Measurements from ENCODE around the gene BLOC1S3.

Gene BLOC1S3

GRCh38 chr19:45162608-45163143, 15.9 kb upstream of the BLOC1S3 start:
- DNase-seq = no peak

GRCh38 chr19:45163156-45163555, 15.4 kb upstream of the BLOC1S3 start:
- DNase-seq = no peak

GRCh38 chr19:45163751-45164460, 14.7 kb upstream of the BLOC1S3 start:
- DNase-seq = no peak

GRCh38 chr19:45164577-45165335, 13.8 kb upstream of the BLOC1S3 start:
- peak; percentile 75 for DNase-seq

- no peak for DNase-seq
These were observed 11.8 kb upstream of the BLOC1S3 start for GRCh38 chr19:45166723-45167252.

GRCh38 chr19:45168767-45169351, 9.7 kb upstream of the BLOC1S3 start:
- peak; percentile 14 for DNase-seq

GRCh38 chr19:45169602-45170001, 9.0 kb upstream of the BLOC1S3 start:
- DNase-seq = no peak

GRCh38 chr19:45170146-45171106, 8.2 kb upstream of the BLOC1S3 start:
- DNase-seq = no peak

GRCh38 chr19:45171211-45171623, 7.4 kb upstream of the BLOC1S3 start:
- DNase-seq = peak; percentile 86

GRCh38 chr19:45172173-45172572, 6.4 kb upstream of the BLOC1S3 start:
- peak; percentile 61 for DNase-seq

GRCh38 chr19:45172611-45173208, 5.9 kb upstream of the BLOC1S3 start:
- DNase-seq = no peak

- no peak for DNase-seq
These were observed 4.8 kb upstream of the BLOC1S3 start for GRCh38 chr19:45173816-45174215.

GRCh38 chr19:45175515-45176345, 2.9 kb upstream of the BLOC1S3 start:
- no peak for DNase-seq

GRCh38 chr19:45177817-45178261, 745 bp upstream of the BLOC1S3 start, which contains the start of gene TRAPPC6A:
TRAPPC6A (minus strand) TSS chr19:45178237; CDS start chr19:45178218, 19 bp downstream.
- no peak for DNase-seq

- peak; percentile 26 for DNase-seq
These were observed 698 bp downstream of the BLOC1S3 start for GRCh38 chr19:45179072-45179891.

GRCh38 chr19:45179892-45180370, 1.3 kb downstream of the BLOC1S3 start:
- no peak for DNase-seq

- DNase-seq = no peak
These were observed 2.4 kb downstream of the BLOC1S3 start for GRCh38 chr19:45180936-45181335.

- no peak for DNase-seq
These were observed 4.2 kb downstream of the BLOC1S3 start for GRCh38 chr19:45182758-45183157.

- no peak for DNase-seq
These were observed 5.5 kb downstream of the BLOC1S3 start for GRCh38 chr19:45184115-45184514.

Data from CD4-positive, alpha-beta T cell treated with Interleukin-21 for 1 hour (primary cell).